Ovary (tissue), 9 donors: ENCODE results near the gene STKLD1. TPM values are rescaled to one million over a fixed set of nuclear protein-coding genes. Genes with fewer than 3 reads are reported as not detected.

ENCODE experiments used
- DNase-seq, 5 donors: peaks; one replicate each; pipeline ENCODE4 v3.0.0-alpha.2; 2019 to 2020
- H3K27ac ChIP-seq, 2 donors: fragments of 200-600 bp; one replicate each; pipeline versions ENCODE4 v1.5.1 to v1.8.0; 2019 to 2022
- H3K27me3 ChIP-seq: fragments of 200-600 bp; one replicate; pipeline ENCODE4 v1.8.0; 2022
- H3K36me3 ChIP-seq: fragments of 200-600 bp; sonication (generic); one replicate; pipeline ENCODE4 v1.5.1; 2019
- H3K4me1 ChIP-seq: one replicate; pipeline ENCODE4 v1.8.1; 2013; ENCODE audit warnings: mild to moderate bottlenecking, moderate library complexity; ENCODE audit not compliant: insufficient read depth
- H3K4me3 ChIP-seq: fragments of 200-600 bp; sonication (generic); one replicate; pipeline ENCODE4 v1.5.1; 2017
- H3K9me3 ChIP-seq, 2 donors: fragments of 200-600 bp in 1 of 2; sonication (generic) in 1 of 2; one replicate each; pipeline versions ENCODE4 v1.5.1 to v1.8.1; 2013 to 2019; ENCODE audit warnings: mild to moderate bottlenecking in 1 of 2, moderate library complexity in 1 of 2
- EP300 ChIP-seq: sonication (generic); formaldehyde crosslinking; IDR thresholded peaks from one replicate; pipeline ENCODE4 v1.6.1; 2017; ENCODE audit warnings: antibody characterized with exemption
- POLR2A ChIP-seq: fragments of 450-650 bp; IDR thresholded peaks from one replicate; pipeline ENCODE4 v1.6.1; 2017; ENCODE audit warnings: antibody characterized with exemption, mild to moderate bottlenecking, moderate library complexity
- WGBS, 3 donors: extraction: QIAGEN DNeasy Blood & Tissue Kit in 1 of 3; methylation state at CpG; one replicate each; pipeline versions ENCODE4 v1.1.5 to v1.1.7; 2013 to 2017; 5-methylcytosine and 5-hydroxymethylcytosine counted together
- intact Hi-C, 4 donors: fragments of 100-400 bp; cut with DNase I; formaldehyde crosslinking; loops; one replicate each; pipeline versions ENCODE4 v1.11.0 to v1.15.1; 2022 to 2023
- polyA plus RNA-seq, 2 donors: library from polyadenylated mRNA; stranded (reverse); fragments of 200-250 nt in 1 of 2; fragments of 350-450 nt in 1 of 2; fragmentation: Illumina TruSeq in 1 of 2; extraction: RNeasy Lipid Tissue Mini Kit (QIAGEN cat#74804) in 1 of 2; gene quantifications; one replicate each; pipeline ENCODE4 v1.2.3, GENCODE V29; 2013 to 2014
- total RNA-seq, 7 donors: library from RNA; depleted of rRNA in 2 of 7; stranded (reverse); fragments of >200 nt in 2 of 7; fragmentation: NEBNext Ultra II Directional in 3 of 7; extraction: Animal tissue kit (Norgen Biotek cat#: 25700) in 3 of 7; gene quantifications; one replicate each; pipeline versions ENCODE4 v1.1.0 to v1.2.4, GENCODE V29; 2016 to 2023
- TF ChIP-seq, protein P1 (sequence below), 3 donors: fragments of 450-650 bp in 2 of 3; fragments of 200-600 bp in 1 of 3; IDR thresholded peaks; one replicate each; pipeline versions ENCODE4 v1.5.1 to v1.8.0; 2016 to 2022; ENCODE audit warnings: antibody characterized with exemption in 3 of 3, mild to moderate bottlenecking in 1 of 3
- donor health status: DM: no; HTN: no; CAD: no; lungs with moderate emphysema.
- donor health status: DM: no; HTN: no; CAD: no.
- donor health status: Bipolar disorder and iron deficiency.
- donor health status: DM: yes; HTN: yes; CAD: no.
- donor health status: DM: no; HTN: no; CAD: no.
- donor health status: DM: yes; HTN: yes; CAD: no.

Gene STKLD1
- total and polyA plus RNA-seq, 9 donors, result 0.48 to 2.3 (median 1.3) TPM

- H3K27me3 ChIP-seq, result no peaks in the 10 kb centered on the region
These were observed 49.8 kb downstream of the STKLD1 start for GRCh38 chr9:133426011-133426410.

DNA sequence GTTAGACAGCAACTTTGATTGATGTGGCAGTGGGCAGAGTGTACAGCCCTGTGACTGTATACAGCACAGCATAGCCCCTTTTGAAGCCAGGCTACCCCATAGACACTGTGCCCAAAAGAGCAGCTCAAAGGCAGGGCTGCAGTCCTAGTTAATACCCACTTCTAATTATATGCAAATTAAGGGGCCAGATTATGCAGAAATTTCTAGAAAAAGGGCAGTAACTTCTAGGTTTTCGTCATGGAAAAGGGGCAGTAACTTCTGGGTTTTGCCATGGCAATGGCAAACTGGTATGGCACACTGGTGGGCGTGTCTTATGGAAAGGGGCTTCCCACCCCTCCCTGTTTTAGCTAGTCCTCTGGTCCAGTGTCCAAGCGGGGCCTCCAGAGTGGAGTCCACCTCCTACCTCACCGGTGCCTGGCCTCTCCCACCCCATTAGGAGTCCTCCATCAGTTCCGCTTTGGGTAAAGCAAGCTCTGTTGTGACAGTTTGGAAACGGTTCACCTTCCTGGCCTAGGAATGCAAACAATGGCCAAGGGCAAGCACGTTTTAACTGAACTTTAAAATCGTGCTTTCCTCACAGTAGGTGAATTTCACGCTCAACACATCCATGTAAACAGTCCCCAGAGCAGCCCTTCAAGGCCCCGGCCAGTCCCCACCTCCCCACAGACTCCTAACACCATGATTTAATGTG lies 51.6 kb downstream of the STKLD1 start:
- Histone ChIP-seq H3K4me3 (no peak overlapping the region), H3K4me1 (peaks cover 1% of the 10 kb centered on the region), H3K27me3 (no peaks in the 10 kb centered on the region), H3K9me3 (no peaks in the 10 kb centered on the region), H3K27ac (no peak overlapping the region), H3K36me3 (no peaks in the 10 kb centered on the region)
- WGBS, 3 donors, result 54 to 61% (median 58%) methylated on average over 10 of the region's 10 CpGs
- TF ChIP-seq EP300, result no peak
- TF ChIP-seq POLR2A, result no peak
- TF ChIP-seq, protein P1, sequence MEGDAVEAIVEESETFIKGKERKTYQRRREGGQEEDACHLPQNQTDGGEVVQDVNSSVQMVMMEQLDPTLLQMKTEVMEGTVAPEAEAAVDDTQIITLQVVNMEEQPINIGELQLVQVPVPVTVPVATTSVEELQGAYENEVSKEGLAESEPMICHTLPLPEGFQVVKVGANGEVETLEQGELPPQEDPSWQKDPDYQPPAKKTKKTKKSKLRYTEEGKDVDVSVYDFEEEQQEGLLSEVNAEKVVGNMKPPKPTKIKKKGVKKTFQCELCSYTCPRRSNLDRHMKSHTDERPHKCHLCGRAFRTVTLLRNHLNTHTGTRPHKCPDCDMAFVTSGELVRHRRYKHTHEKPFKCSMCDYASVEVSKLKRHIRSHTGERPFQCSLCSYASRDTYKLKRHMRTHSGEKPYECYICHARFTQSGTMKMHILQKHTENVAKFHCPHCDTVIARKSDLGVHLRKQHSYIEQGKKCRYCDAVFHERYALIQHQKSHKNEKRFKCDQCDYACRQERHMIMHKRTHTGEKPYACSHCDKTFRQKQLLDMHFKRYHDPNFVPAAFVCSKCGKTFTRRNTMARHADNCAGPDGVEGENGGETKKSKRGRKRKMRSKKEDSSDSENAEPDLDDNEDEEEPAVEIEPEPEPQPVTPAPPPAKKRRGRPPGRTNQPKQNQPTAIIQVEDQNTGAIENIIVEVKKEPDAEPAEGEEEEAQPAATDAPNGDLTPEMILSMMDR (IDR thresholded peaks at IDR 0.05), result no peak
- intact Hi-C loops, result no loop called here
- no peak for DNase-seq

More at GRCh38 chr9:133426011-133426410, 49.8 kb downstream of the STKLD1 start:
- 90 to 93% (median 91%) methylated on average over 9 to 11 of the region's 11 CpGs for WGBS, 3 donors
- no peaks in the 10 kb centered on the region for H3K36me3 ChIP-seq
- H3K9me3 ChIP-seq, result no peaks in the 10 kb centered on the region
- H3K4me1 ChIP-seq, result peaks cover 1% of the 10 kb centered on the region
- H3K4me3 ChIP-seq, result no peak overlapping the region
- intact Hi-C loops, result no loop called here
- TF ChIP-seq POLR2A (no peak), EP300 (no peak)
- TF ChIP-seq, protein P1 (IDR thresholded peaks at IDR 0.05), result no peak
- no peak overlapping the region for H3K27ac ChIP-seq
- DNase-seq, result no peak

DNA sequence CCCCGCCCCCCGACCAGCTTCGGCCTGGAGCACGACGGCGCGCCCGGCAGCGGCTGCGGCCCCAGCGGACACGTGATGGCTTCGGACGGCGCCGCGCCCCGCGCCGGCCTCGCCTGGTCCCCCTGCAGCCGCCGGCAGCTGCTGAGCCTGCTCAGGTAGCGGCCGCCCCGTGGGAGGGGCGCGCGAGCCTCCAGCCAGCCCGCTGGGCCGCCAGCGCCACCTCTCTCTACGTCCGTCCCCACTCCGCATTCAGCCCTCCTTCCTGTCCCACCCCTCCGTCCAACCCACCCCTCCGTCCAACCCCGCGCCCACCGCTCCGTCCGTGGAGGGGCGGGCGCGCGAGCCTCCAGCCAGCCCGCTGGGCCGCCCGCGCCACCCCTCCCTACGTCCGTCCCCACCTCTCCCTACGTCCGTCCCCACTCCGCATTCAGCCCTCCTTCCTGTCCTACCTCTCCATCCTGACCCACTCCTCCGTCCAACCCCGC lies 52.5 kb downstream of the STKLD1 start:
- no peak overlapping the region for H3K4me3 ChIP-seq
- H3K9me3 ChIP-seq, result no peaks in the 10 kb centered on the region
- H3K27ac ChIP-seq, result no peak overlapping the region
- 1 to 2% (median 1%) methylated on average over 36 to 57 of the region's 57 CpGs for WGBS, 3 donors
- TF ChIP-seq EP300, result no peak
- no peak for TF ChIP-seq POLR2A
- TF ChIP-seq, protein P1 (IDR thresholded peaks at IDR 0.05), result no peak
- peaks cover 1% of the 10 kb centered on the region for H3K4me1 ChIP-seq
- intact Hi-C loops, result no loop called here
- no peaks in the 10 kb centered on the region for H3K36me3 ChIP-seq
- no peaks in the 10 kb centered on the region for H3K27me3 ChIP-seq
- DNase-seq, result no peak

DNA sequence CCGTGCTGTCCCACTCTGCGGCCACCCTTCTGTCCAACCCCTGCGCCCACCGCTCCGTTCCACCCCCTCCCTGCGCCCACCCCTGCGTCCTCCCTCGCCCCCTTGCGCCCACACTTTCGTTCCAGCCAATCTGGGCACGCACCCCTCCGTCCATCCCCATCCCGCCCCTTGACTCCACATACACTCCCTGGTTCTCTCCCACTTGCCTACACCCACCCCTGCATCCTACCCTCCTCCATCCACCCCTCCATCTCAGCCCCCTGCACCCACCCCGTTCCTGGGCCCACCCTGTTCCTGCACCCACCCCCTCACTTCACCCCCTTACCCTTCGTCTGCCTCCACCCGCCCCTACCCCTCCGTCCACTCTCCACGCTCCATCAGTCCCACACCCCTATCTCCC lies 53.0 kb downstream of the STKLD1 start:
- no peak for DNase-seq
- Histone ChIP-seq H3K4me1 (peaks cover 1% of the 10 kb centered on the region), H3K36me3 (no peaks in the 10 kb centered on the region), H3K27me3 (no peaks in the 10 kb centered on the region), H3K4me3 (no peak overlapping the region), H3K27ac (no peak overlapping the region), H3K9me3 (no peaks in the 10 kb centered on the region)
- 2 to 8% (median 6%) methylated on average over 13 to 18 of the region's 18 CpGs for WGBS, 3 donors
- intact Hi-C loops, result no loop called here
- TF ChIP-seq POLR2A (no peak), EP300 (no peak)
- TF ChIP-seq, protein P1 (IDR thresholded peaks at IDR 0.05), result no peak
